Caco-2 (cell line): ENCODE data around the gene MLIP. TPM values are rescaled to one million over a fixed set of nuclear protein-coding genes. Genes with fewer than 3 reads are reported as not detected.
"Not testable (repeated sequence)": the region's sequence is repeated elsewhere in the genome, so short reads cannot be mapped to it uniquely, and the experiment has no call there.

Experiments used
- BruUV-seq: library from RNA; stranded (reverse); fragments of 400-500 nt; replicated peaks from 2 replicates; lab custom pipeline; 2021; lab: Mats Ljungman, UMichigan
- CTCF ChIA-PET: fragments of 300-600 bp; sonication (Branson Sonifier 250); formaldehyde crosslinking; loops from one replicate; lab custom pipeline; 2022; ENCODE audit warnings: antibody characterized with exemption; lab: Charles Lee
- POLR2A ChIA-PET: fragments of 300-600 bp; sonication (Branson Sonifier 250); formaldehyde crosslinking; loops from one replicate; lab custom pipeline; 2022; ENCODE audit warnings: antibody characterized with exemption; lab: Charles Lee
- DNase-seq, 2 experiments: peaks; one replicate each; pipeline versions ENCODE4 v3.0.0 to v3.0.0-alpha.2; 2020 to 2022
- H3K27me3 ChIP-seq: replicated peaks from 2 replicates; pipeline ENCODE4 v1.6.0; 2011; ENCODE audit warnings: low read length; ENCODE audit not compliant: control insufficient read depth, insufficient read depth
- H3K36me3 ChIP-seq: 2 replicates; pipeline ENCODE4 v1.5.1; 2011; ENCODE audit warnings: low read length; ENCODE audit not compliant: control insufficient read depth, insufficient read depth
- H3K4me1 ChIP-seq: fragments of 250-450 bp; sonication (Bioruptor Pico); 2 replicates; pipeline ENCODE4 v1.5.1; 2020; ENCODE audit warnings: mild to moderate bottlenecking
- H3K4me3 ChIP-seq: 2 replicates; pipeline ENCODE4 v1.5.1; 2011; ENCODE audit warnings: low read depth, mild to moderate bottlenecking, control low read depth, low read length
- H3K9me3 ChIP-seq: fragments of 250-450 bp; sonication (Bioruptor Pico); 2 replicates; pipeline ENCODE4 v1.5.1; 2020; ENCODE audit warnings: mild to moderate bottlenecking, moderate library complexity
- H3K27ac Mint-ChIP-seq: one replicate; pipeline ENCODE4 v1.8.0; 2022; ENCODE audit warnings: mixed read lengths; ENCODE audit not compliant: unreplicated experiment
- H3K27me3 Mint-ChIP-seq: one replicate; pipeline ENCODE4 v1.8.0; 2022; ENCODE audit warnings: mixed read lengths; ENCODE audit not compliant: insufficient read depth, unreplicated experiment
- H3K36me3 Mint-ChIP-seq: one replicate; pipeline ENCODE4 v1.8.0; 2022; ENCODE audit warnings: mild to moderate bottlenecking, mixed read lengths; ENCODE audit not compliant: insufficient read depth, unreplicated experiment
- H3K4me1 Mint-ChIP-seq: one replicate; pipeline ENCODE4 v1.8.0; 2022; ENCODE audit warnings: low read depth, mixed read lengths; ENCODE audit not compliant: unreplicated experiment
- H3K4me3 Mint-ChIP-seq: one replicate; pipeline ENCODE4 v1.8.0; 2022; ENCODE audit warnings: mild to moderate bottlenecking, moderate library complexity, mixed read lengths; ENCODE audit not compliant: unreplicated experiment
- H3K9me3 Mint-ChIP-seq: one replicate; pipeline ENCODE4 v1.8.0; 2022; ENCODE audit warnings: mixed read lengths; ENCODE audit not compliant: unreplicated experiment
- CTCF ChIP-seq, 2 experiments: fragments of 200-600 bp in 1 of 2; IDR thresholded peaks; 1 replicate in 1 of 2; 2 replicates in 1 of 2; pipeline versions ENCODE4 v1.5.1 to v1.8.0; 2011 to 2022; ENCODE audit warnings: antibody characterized with exemption in 1 of 2, control low read depth in 1 of 2, inconsistent platforms in 1 of 2, low read depth in 1 of 2, low read length in 1 of 2, mild to moderate bottlenecking in 1 of 2, moderate library complexity in 1 of 2; ENCODE audit not compliant: insufficient read depth in 1 of 2, severe bottlenecking in 1 of 2, unreplicated experiment in 1 of 2
- intact Hi-C: fragments of 100-400 bp; cut with micrococcal nuclease; formaldehyde crosslinking; loops from one replicate; pipeline ENCODE4 v1.10.0; 2022; ENCODE audit not compliant: unreplicated experiment
- total RNA-seq: library from RNA; stranded (reverse); gene quantifications from 2 replicates; pipeline ENCODE4 v1.2.3, GENCODE V29; 2022

Gene MLIP
- total RNA-seq, 1 experiment from 2014 or later: 0.88 TPM

DNA sequence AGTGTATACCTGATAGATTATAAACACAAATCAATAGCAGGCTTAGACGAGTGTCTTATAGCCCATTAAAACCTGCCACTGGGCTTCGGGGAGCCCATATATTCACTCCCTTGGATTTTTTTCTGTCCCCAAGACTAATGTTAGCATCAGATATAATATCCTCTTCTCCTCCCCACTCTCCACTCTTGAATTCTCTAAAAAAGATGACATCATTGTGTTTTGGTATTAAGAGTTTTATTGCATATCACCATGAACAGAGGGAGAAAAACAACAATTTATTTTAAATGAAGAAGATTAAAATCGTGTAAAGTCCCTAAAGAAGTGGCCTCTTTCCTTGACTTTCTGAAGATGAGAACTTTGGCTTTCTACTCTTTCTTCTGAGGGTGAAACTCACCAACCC lies 84.4 kb downstream of the MLIP start:
- Mint-ChIP-seq H3K36me3 (no peaks in the 10 kb centered on the region), H3K27ac (no peak overlapping the region), H3K9me3 (no peaks in the 10 kb centered on the region), H3K4me3 (no peak overlapping the region), H3K27me3 (no peaks in the 10 kb centered on the region), H3K4me1 (peaks cover 14% of the 10 kb centered on the region)
- no TSS peak for BruUV-seq
- Histone ChIP-seq H3K27me3 (no peaks in the 10 kb centered on the region), H3K36me3 (no peaks in the 10 kb centered on the region), H3K9me3 (no peaks in the 10 kb centered on the region), H3K4me3 (no peak overlapping the region), H3K4me1 (peaks cover 9% of the 10 kb centered on the region)
- TF ChIP-seq CTCF (IDR thresholded peaks at IDR 0.05; ENCODE audit: insufficient read depth in 1 of 2, low read depth in 1 of 2, low read length in 1 of 2, severe bottlenecking in 1 of 2, unreplicated experiment in 1 of 2): no peak
- intact Hi-C loops: no loop called here
- ChIA-PET POLR2A (no interaction called here), CTCF (no interaction called here)
- no peak for DNase-seq

GRCh38 chr6:54196905-54197304 lies 85.7 kb downstream of the MLIP start:
- no peaks in the 10 kb centered on the region for H3K27me3 ChIP-seq
- TF ChIP-seq CTCF (IDR thresholded peaks at IDR 0.05; ENCODE audit: insufficient read depth in 1 of 2, low read depth in 1 of 2, low read length in 1 of 2, severe bottlenecking in 1 of 2, unreplicated experiment in 1 of 2): no peak
- Mint-ChIP-seq H3K9me3 (no peaks in the 10 kb centered on the region), H3K36me3 (no peaks in the 10 kb centered on the region), H3K4me3 (no peak overlapping the region), H3K27ac (no peak overlapping the region), H3K4me1 (peaks cover 14% of the 10 kb centered on the region), H3K27me3 (no peaks in the 10 kb centered on the region)
- no peak overlapping the region for H3K4me3 ChIP-seq
- no TSS peak for BruUV-seq
- no peaks in the 10 kb centered on the region for H3K36me3 ChIP-seq
- peaks cover 9% of the 10 kb centered on the region for H3K4me1 ChIP-seq
- CTCF ChIA-PET: no interaction called here
- DNase-seq: no peak
- POLR2A ChIA-PET: no interaction called here
- intact Hi-C loops: no loop called here
- no peaks in the 10 kb centered on the region for H3K9me3 ChIP-seq

DNA sequence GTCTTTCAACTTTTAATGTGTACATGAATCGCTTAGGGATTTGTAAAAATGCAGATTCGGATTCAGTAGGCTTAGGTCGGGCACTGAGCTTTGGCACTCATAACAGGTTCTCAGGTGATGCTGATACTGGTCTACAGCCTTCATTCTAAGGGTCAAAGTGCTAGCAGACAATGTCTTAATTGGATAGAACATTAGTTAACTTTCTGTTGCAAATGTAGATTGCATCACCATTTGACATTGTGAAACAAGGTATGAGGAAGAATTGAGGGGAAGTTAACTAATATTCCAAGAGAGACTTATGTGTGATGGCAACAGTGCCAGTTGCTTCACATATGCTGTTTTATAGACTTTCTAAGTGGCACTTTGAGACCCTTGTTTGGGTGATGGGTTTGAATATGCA lies 86.9 kb downstream of the MLIP start:
- Histone ChIP-seq H3K27me3 (no peaks in the 10 kb centered on the region), H3K36me3 (no peaks in the 10 kb centered on the region), H3K9me3 (no peaks in the 10 kb centered on the region), H3K4me1 (peaks cover 5% of the 10 kb centered on the region), H3K4me3 (no peak overlapping the region)
- no peak for DNase-seq
- BruUV-seq: no TSS peak
- Mint-ChIP-seq H3K4me1 (peaks cover 11% of the 10 kb centered on the region), H3K27me3 (no peaks in the 10 kb centered on the region), H3K36me3 (no peaks in the 10 kb centered on the region), H3K4me3 (no peak overlapping the region), H3K27ac (no peak overlapping the region), H3K9me3 (no peaks in the 10 kb centered on the region)
- TF ChIP-seq CTCF (IDR thresholded peaks at IDR 0.05; ENCODE audit: insufficient read depth in 1 of 2, low read depth in 1 of 2, low read length in 1 of 2, severe bottlenecking in 1 of 2, unreplicated experiment in 1 of 2): no peak
- intact Hi-C loops: no loop called here
- POLR2A ChIA-PET: no interaction called here
- CTCF ChIA-PET: no interaction called here

DNA sequence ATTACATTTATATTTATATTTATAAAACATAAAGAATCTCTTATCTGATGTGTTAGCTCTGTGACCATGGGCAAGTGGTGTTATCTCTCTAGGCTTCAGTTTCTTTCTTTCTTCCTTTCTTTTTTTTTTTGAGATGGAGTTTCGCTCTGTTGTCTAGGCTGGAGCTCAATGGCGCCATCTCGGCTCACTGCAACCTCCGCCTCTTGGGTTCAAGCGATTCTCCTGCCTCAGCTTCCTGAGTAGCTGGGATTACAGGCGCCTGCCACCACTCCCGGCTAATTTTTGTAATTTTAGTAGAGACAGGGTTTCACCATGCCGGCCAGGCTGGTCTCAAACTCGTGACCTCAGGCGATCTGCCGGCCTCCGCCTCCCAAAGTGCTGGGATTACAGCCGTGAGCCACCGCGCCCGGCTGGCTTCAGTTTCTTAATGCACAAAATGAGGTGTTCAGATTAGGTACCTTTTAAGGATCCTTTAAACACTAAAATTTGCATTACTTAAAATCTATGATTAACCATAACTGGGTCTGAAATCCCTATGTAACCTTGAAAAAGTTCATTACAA lies 92.3 kb downstream of the MLIP start:
- BruUV-seq: not testable (repeated sequence)

More for the DNA sequence above, 92.3 kb downstream of the MLIP start:
- CTCF ChIA-PET, DNase-seq, H3K4me3 ChIP-seq, H3K9me3 Mint-ChIP-seq, intact Hi-C loops, POLR2A ChIA-PET, H3K4me3 Mint-ChIP-seq, H3K36me3 Mint-ChIP-seq, H3K27me3 Mint-ChIP-seq, H3K27ac Mint-ChIP-seq, H3K36me3 ChIP-seq, H3K27me3 ChIP-seq, H3K9me3 ChIP-seq: not testable (repeated sequence)
- peaks cover 17% of the 10 kb centered on the region for H3K4me1 Mint-ChIP-seq
- peaks cover 28% of the 10 kb centered on the region for H3K4me1 ChIP-seq
